ENCODE data around the gene DISC1.

The DISC1 gene

GRCh38 chr1:231844986-231845502, 218.5 kb downstream of the DISC1 start:
- DNase-seq (ENCODE audit: low read depth in 2 of 3, low spot score in 2 of 3): no peak

DNA sequence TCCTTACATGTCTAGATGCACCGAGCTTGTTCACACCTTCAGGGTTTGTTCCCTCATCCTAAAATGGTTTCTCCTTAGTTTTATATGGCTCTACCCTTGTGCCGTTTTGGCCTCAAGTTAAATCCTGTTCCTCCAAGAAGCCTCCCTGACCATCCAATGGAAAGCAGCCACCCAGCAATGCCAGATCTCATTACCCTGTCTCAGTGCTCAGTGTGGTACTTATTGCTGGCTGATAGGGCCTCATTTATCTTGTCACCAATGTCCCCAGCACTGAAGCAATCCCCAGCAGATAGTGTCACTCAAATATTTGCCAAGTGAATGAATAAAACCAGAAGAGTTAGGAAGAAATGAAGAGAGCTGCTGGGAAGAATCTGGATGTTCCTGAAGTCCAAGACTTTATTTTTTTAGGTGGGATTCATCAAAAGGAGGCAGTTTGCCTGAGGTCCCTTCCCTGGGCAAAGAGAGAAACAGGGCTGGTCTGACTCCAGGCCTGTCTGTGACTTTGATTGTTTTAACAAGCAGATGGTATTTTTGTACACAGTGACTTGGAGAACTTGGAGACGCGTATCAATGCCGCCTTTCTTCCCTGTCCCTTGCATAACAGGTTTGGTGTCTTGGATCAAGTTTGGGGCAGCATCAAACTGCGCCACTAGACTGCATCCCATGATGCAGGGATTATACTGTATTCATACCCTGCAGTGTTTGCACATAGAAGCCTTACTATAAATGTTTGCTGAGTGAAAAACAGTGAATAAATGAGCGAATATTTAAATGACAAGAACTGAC, 221.2 kb downstream of the DISC1 start:
- DNase-seq (ENCODE audit: low read depth in 2 of 3, low spot score in 2 of 3): no peak

GRCh38 chr1:231849981-231850380, 223.4 kb downstream of the DISC1 start:
- no peak for DNase-seq (ENCODE audit: low read depth in 2 of 3, low spot score in 2 of 3)

GRCh38 chr1:231850786-231851185, 224.2 kb downstream of the DISC1 start:
- DNase-seq (ENCODE audit: low read depth in 2 of 3, low spot score in 2 of 3): no peak

- DNase-seq (ENCODE audit: low read depth in 2 of 3, low spot score in 2 of 3): no peak
These were observed 227.1 kb downstream of the DISC1 start for GRCh38 chr1:231853588-231854207.

GRCh38 chr1:231855361-231855760, 228.8 kb downstream of the DISC1 start:
- no peak for DNase-seq (ENCODE audit: low read depth in 2 of 3, low spot score in 2 of 3)

DNA sequence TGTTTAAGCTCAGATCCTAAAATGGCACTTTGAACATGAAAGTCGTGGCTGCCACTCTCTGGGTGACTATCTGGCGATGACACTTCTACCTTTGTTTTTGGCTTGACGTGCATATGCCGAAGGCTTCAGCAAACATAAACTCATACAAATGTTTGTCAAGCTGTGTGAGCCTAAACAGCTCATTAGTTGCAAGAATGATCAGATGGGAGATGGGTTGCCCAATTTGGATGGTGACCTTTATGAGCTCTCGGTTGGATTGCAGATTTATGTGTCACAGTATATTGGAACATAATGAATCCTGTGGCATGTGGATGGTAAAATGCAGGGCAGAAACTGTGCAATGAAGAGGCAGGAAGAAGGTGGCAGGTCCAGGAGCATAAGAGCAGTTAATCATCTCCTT, 229.3 kb downstream of the DISC1 start:
- no peak for DNase-seq (ENCODE audit: low read depth in 2 of 3, low spot score in 2 of 3)

- DNase-seq (ENCODE audit: low read depth in 2 of 3, low spot score in 2 of 3): no peak
These were observed 229.8 kb downstream of the DISC1 start for GRCh38 chr1:231856426-231856825.

DNA sequence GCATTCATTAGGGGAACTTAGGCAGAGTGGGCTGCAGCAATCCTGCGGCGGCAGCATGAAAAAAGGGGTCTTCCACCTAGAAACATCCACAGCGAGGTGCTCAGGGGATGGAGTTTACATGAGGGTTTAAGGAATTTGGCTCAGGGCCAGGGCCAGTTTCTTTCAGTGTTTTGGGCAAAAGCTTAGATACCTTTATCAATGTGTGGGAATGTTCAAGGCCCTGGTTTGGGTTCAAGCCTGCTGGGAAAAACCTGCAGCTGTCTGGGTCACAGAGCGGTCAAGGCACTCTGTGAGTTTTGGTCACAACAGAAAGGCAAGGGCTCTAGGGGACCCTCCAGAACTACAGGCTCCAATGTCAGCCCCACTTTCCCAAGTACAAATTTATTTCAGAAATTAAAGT, 230.3 kb downstream of the DISC1 start:
- DNase-seq (ENCODE audit: low read depth in 2 of 3, low spot score in 2 of 3): no peak

DNA sequence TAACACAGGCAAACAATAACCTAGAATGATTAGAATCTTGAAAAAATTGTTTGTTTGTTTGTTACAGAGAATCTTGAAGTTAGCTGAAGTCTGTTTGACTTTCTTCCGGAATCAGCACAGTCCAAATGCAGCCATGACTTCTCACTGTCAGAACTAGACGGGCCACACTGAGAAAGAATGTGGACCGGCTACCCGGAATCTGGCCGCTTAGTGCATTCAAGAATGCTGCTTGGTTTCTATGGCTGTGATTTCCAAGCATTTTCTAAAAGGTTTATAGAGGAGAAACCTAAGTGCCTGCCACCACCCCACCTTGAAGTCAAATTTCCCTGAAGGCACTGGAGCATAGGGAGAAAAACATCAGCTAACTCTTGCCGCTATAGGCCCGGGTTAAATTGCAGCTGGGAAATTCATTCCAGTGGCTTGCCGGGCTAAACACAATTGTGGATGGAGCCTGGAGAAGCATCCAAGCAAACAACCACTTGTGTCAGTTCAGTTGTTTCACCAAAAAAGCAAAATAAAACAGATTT, 231.1 kb downstream of the DISC1 start:
- no peak for DNase-seq (ENCODE audit: low read depth in 2 of 3, low spot score in 2 of 3)

DNA sequence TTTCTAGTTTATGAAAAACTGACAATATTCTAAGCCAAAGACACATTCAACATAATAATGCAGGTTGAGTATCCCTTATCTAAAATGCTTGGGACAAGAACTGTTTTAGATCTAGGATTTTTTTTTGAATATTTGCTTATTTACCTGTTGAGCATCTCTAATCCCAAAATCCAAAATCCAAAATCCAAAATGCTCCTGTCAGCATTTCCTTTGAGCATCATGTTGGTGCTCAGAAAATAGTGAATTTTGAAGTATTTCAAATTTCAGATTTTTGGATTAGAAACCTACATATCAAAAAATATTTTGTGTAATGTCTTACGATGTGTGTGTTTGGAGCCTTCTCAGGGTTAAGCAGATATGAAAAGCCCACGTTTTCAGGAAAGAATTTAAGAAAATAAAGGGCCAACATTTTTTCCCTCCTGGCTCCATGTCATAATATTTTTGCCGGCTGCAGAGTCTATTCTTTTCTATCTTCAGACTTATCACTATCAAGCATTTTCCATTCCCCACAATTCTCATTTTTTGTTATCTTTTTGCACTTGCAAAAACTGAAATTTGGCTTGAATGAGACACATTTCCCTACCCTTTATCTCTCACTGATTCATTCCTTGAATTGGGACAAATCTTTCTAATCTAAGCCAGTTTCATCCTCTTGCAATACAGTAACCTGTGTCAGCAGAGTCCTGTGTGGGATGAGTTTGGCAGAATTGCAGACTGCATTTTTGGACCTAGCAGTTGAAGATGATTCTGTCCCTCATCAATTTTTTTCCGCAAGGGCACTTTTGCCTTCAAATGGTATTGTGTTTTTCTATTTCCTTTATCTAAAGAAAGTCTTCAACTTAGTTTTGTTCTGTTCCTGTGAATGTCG, 233.9 kb downstream of the DISC1 start:
- no peak for DNase-seq (ENCODE audit: low read depth in 2 of 3, low spot score in 2 of 3)

GRCh38 chr1:231861541-231862481, 235.2 kb downstream of the DISC1 start:
- no peak for DNase-seq (ENCODE audit: low read depth in 2 of 3, low spot score in 2 of 3)

DNA sequence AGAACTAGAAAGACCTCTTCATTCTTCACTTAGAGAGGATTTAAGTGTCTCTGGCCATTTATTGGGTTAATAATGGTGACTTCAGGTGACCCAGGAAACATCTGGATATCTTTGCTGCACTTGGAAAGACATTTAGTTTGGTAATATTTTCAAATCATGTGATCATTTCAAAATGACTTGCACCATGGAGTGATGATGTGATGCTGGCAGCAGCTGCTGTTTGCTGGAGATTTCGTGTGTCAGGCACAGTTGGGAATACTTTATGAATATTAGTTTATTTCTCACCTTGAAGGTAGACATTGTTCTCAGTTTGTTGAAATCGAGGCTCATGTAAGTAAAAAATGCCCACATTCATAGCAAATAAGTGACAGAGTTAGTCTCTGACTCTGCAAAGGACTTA, 236.0 kb downstream of the DISC1 start:
- DNase-seq (ENCODE audit: low read depth in 2 of 3, low spot score in 2 of 3): no peak

DNA sequence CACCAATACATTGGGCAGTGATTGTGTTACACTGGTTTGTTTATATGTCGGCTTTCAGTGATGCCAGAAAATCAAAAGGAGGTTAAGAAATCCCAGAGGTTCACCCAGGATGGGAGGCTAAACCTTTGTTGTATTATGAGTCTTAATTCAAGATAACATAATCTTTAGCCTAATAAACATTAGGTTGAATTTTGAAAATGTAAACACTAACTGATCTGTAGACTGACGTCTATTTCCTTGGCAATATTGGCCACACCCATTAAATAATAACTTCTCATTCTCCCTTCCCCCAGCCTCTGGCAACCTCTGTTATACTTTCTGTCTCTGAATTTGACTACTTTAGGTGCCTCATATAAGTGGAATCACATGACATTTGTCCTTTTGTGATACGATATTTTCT, 238.7 kb downstream of the DISC1 start:
- DNase-seq (ENCODE audit: low read depth in 2 of 3, low spot score in 2 of 3): no peak

DNA sequence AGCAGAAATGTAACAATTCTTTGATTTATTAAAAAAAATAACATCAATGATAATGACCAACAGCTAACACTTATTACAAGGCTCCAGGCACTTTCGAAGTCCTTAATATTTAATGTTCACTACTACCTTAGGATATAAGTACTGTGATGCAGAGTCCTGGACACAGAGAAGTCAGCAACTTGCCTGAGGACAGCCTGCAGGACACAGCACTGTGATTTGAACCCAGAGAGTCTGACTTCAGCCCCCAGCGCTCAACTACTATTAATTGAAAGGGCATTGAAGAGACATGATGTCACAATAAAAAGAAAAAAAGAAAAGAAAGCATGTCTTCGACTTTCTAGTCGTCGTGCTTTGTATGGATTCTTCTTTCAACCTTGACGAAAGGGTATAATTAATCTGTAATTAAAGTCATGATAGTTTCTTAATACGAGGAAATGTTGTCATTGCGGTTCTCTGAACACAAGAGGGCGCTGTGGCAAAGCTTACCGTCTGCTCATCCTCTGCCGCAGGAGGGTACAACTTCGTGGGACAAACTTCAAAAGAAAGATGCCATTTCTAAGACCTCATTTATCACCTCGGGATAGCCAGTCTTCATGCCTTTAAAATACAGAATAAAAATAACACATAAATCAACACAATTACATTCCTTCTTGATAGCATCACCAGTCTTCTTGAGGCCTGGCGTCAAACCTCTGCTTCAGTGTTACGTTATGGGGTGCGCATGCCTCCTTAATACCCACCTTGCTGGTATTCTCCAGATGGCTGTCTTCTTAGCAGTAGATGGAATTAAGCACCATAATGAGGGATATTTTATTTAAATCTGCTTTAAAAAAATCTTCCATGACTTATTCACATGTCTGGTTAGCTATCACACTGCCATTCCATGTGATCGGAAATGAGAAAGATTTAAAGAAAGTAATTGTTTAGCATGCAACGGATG, 240.1 kb downstream of the DISC1 start:
- peak in 1 of 3 experiments; percentile 38 for DNase-seq (ENCODE audit: low read depth in 2 of 3, low spot score in 2 of 3)

GRCh38 chr1:231867607-231868006, 241.0 kb downstream of the DISC1 start:
- no peak for DNase-seq (ENCODE audit: low read depth in 2 of 3, low spot score in 2 of 3)

DNA sequence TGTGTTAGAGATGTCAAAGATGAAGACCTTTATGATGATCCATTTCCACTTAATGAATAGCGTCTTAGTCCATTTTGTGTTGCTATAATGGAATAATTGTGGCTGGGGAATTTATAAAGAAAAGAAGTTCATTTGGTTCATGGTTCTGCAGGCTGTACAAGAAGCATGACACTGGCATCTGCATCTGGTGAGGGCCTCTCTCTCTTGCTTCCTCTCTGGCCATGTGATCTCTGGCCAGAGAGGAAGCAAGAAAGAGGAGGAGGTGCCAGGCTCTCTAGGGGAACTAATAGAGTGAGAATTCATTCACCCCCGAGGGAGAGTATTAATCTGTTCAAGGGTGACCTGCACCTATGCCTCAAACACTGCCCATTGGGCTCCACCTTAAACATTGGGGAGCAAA, 242.8 kb downstream of the DISC1 start:
- no peak for DNase-seq (ENCODE audit: low read depth in 2 of 3, low spot score in 2 of 3)

GRCh38 chr1:231871471-231871870, 244.9 kb downstream of the DISC1 start:
- no peak for DNase-seq (ENCODE audit: low read depth in 2 of 3, low spot score in 2 of 3)

DNA sequence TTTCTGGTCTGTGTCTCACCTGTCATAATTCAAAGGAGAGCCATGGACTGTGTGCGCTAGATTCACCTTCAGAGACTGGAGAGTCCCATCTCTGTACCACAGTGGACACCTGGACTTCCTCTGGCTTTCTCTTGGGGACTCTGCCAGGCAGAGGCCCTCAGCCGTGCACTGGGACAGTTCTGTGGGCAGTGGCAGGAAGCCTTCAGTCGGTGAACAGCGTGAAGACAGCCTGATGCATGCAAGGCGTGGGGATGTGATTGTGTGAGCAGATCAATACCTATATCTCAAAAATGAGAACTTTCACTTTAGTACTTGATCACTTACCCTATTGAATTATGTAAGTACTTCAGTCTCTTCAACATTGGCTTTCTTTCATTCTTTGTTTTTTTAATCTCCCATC, 245.3 kb downstream of the DISC1 start:
- no peak for DNase-seq (ENCODE audit: low read depth in 2 of 3, low spot score in 2 of 3)
